Hepatocyte (in vitro differentiated cells): ENCODE results near the gene ECSIT. TPM values are rescaled to one million over a fixed set of nuclear protein-coding genes. Genes with fewer than 3 reads are reported as not detected.

Source experiments
- DNase-seq: peaks from one replicate; pipeline ENCODE4 v3.0.0-alpha.2; 2016; ENCODE audit warnings: low spot score
- H2AFZ ChIP-seq: fragments of 200-600 bp; sonication (generic); 2 replicates; pipeline ENCODE4 v1.6.0; 2016; ENCODE audit warnings: antibody characterized with exemption, mild to moderate bottlenecking
- H3K27ac ChIP-seq: fragments of 200-600 bp; sonication (generic); 2 replicates; pipeline ENCODE4 v1.5.1; 2016; ENCODE audit warnings: mild to moderate bottlenecking
- H3K27me3 ChIP-seq: fragments of 200-600 bp; sonication (generic); 2 replicates; pipeline ENCODE4 v1.6.1; 2016
- H3K36me3 ChIP-seq: fragments of 200-600 bp; sonication (generic); replicated peaks from 2 replicates; pipeline ENCODE4 v1.5.1; 2016; ENCODE audit warnings: low read depth; ENCODE audit not compliant: insufficient read depth
- H3K4me1 ChIP-seq: fragments of 200-600 bp; sonication (generic); 2 replicates; pipeline ENCODE4 v1.5.1; 2016; ENCODE audit warnings: mild to moderate bottlenecking, moderate library complexity; ENCODE audit not compliant: insufficient read depth
- H3K4me2 ChIP-seq: fragments of 200-600 bp; sonication (generic); 2 replicates; pipeline ENCODE4 v1.6.0; 2016
- H3K4me3 ChIP-seq: fragments of 200-600 bp; sonication (generic); 2 replicates; pipeline ENCODE4 v1.5.1; 2016; ENCODE audit warnings: mild to moderate bottlenecking
- H3K79me2 ChIP-seq: fragments of 200-600 bp; sonication (generic); 2 replicates; pipeline ENCODE4 v1.6.0; 2017; ENCODE audit warnings: mild to moderate bottlenecking
- H3K9me2 ChIP-seq: fragments of 200-600 bp; sonication (generic); replicated peaks from 2 replicates; pipeline ENCODE4 v1.6.0; 2017; ENCODE audit warnings: mild to moderate bottlenecking; ENCODE audit not compliant: insufficient read depth
- H3K9me3 ChIP-seq: fragments of 200-600 bp; sonication (generic); 2 replicates; pipeline ENCODE4 v1.5.1; 2016; ENCODE audit warnings: low read depth, mild to moderate bottlenecking
- H4K20me1 ChIP-seq: fragments of 200-600 bp; sonication (generic); 2 replicates; pipeline ENCODE4 v1.6.0; 2016; ENCODE audit warnings: mild to moderate bottlenecking; ENCODE audit not compliant: insufficient read depth, poor library complexity, severe bottlenecking
- CTCF ChIP-seq: fragments of 200-600 bp; sonication (generic); IDR thresholded peaks from 2 replicates; pipeline ENCODE4 v1.5.1; 2016; ENCODE audit warnings: antibody characterized with exemption, mild to moderate bottlenecking; ENCODE audit not compliant: poor library complexity
- EZH2 ChIP-seq: fragments of 200-600 bp; sonication (generic); IDR thresholded peaks from 2 replicates; pipeline ENCODE4 v1.6.1; 2016; ENCODE audit warnings: antibody characterized with exemption, mild to moderate bottlenecking, borderline replicate concordance
- EZH2phosphoT487 ChIP-seq: fragments of 200-600 bp; sonication (generic); IDR thresholded peaks from one replicate; pipeline ENCODE4 v1.6.1; 2018; ENCODE audit warnings: antibody characterized with exemption, mild to moderate bottlenecking, low read depth, moderate library complexity; ENCODE audit not compliant: unreplicated experiment, severe bottlenecking
- WGBS: methylation state at CpG from one replicate; pipeline ENCODE4 v1.1.6; 2016; ENCODE audit warnings: low lambda C conversion rate; ENCODE audit errors: missing lambda C conversion rate; 5-methylcytosine and 5-hydroxymethylcytosine counted together
- polyA plus RNA-seq: library from polyadenylated mRNA; unstranded; fragments of >200 nt; fragmentation: Nextera tagmentation; extraction: Ambion mirVana; gene quantifications from 2 replicates; pipeline ENCODE4 v1.2.1, GENCODE V29; 2016
- total RNA-seq: library from RNA; depleted of rRNA; stranded (reverse); fragments of >200 nt; gene quantifications from 2 replicates; pipeline ENCODE4 v1.2.3, GENCODE V29; 2014

Gene ECSIT
- total and polyA plus RNA-seq, 2 experiments from 2014 or later: 23.2 to 32.5 TPM

- no peaks in the 10 kb centered on the region for H3K79me2 ChIP-seq
- no peak for TF ChIP-seq EZH2phosphoT487
- TF ChIP-seq EZH2: no peak
- no peak for TF ChIP-seq CTCF
- no peaks in the 10 kb centered on the region for H3K36me3 ChIP-seq
- H2AFZ ChIP-seq: no peak overlapping the region
- 94% methylated on average over 29 of the region's 57 CpGs for WGBS
- no peak overlapping the region for H3K4me2 ChIP-seq
- no peaks in the 10 kb centered on the region for H3K9me2 ChIP-seq
- H3K4me1 ChIP-seq: peaks cover 5% of the 10 kb centered on the region
- no peak for DNase-seq
- no peak overlapping the region for H3K4me3 ChIP-seq
- no peaks in the 10 kb centered on the region for H4K20me1 ChIP-seq
- no peak overlapping the region for H3K27ac ChIP-seq
- H3K27me3 ChIP-seq: peaks cover 47% of the 10 kb centered on the region
- H3K9me3 ChIP-seq: no peaks in the 10 kb centered on the region
These were observed 45.4 kb downstream of the ECSIT start for GRCh38 chr19:11483366-11484111.

- H4K20me1 ChIP-seq: no peaks in the 10 kb centered on the region
- peak overlapping the region; percentile 33 for H3K4me3 ChIP-seq
- H3K9me2 ChIP-seq: no peaks in the 10 kb centered on the region
- peak overlapping the region; percentile 79 for H3K4me2 ChIP-seq
- peaks cover 5% of the 10 kb centered on the region for H3K4me1 ChIP-seq
- H3K36me3 ChIP-seq: no peaks in the 10 kb centered on the region
- peak; percentile 67 for TF ChIP-seq CTCF
- no peak for TF ChIP-seq EZH2phosphoT487
- no peak for TF ChIP-seq EZH2
- no peaks in the 10 kb centered on the region for H3K9me3 ChIP-seq
- 10% methylated on average over 35 of the region's 58 CpGs for WGBS
- peak; percentile 88 for DNase-seq
- H3K27me3 ChIP-seq: peaks cover 55% of the 10 kb centered on the region
- no peak overlapping the region for H3K27ac ChIP-seq
- no peak overlapping the region for H2AFZ ChIP-seq
- no peaks in the 10 kb centered on the region for H3K79me2 ChIP-seq
These were observed 46.4 kb downstream of the ECSIT start for GRCh38 chr19:11482384-11483050.

- Histone ChIP-seq H4K20me1 (no peaks in the 10 kb centered on the region), H3K27me3 (peaks cover 55% of the 10 kb centered on the region), H3K4me1 (peaks cover 5% of the 10 kb centered on the region), H3K9me3 (no peaks in the 10 kb centered on the region), H3K36me3 (no peaks in the 10 kb centered on the region), H3K4me2 (peak overlapping the region; percentile 79), H3K9me2 (no peaks in the 10 kb centered on the region), H2AFZ (no peak overlapping the region), H3K79me2 (no peaks in the 10 kb centered on the region), H3K4me3 (peak overlapping the region; percentile 33), H3K27ac (no peak overlapping the region)
- WGBS: 13% methylated on average over 48 of the region's 50 CpGs
- TF ChIP-seq EZH2 (peak; percentile 55), EZH2phosphoT487 (no peak)
- DNase-seq: peak; percentile 64
These were observed 47.2 kb downstream of the ECSIT start for GRCh38 chr19:11481534-11482383.
